ENCODE measurements around the gene SORBS2.

DNA sequence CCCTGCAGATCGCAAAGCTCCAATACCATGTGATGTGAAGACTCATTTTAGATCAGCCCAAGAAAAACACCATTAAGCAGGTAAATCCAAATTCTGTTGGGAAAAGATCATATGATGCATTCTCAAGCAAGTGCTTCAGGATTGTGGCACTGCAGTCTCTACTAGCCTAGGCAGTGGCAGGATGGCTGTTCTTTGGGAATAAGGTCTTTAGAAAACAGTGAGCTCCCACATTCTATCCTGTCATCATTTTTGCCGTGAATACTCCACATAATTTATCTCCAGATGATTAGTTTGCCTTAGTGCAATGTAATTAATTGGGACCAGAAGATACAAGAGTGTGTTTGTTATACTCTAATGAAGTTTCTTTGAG, 18.9 kb downstream of the SORBS2 start:
- TF ChIP-seq EZH2 (IDR thresholded peaks at IDR 0.05; ENCODE audit: insufficient read depth, poor library complexity, severe bottlenecking) (no peak), EZH2phosphoT487 (IDR thresholded peaks at IDR 0.05; ENCODE audit: insufficient read depth, low read depth) (no peak)

All from GM23248 (cell line).